HepG2 (cell line): ENCODE results near the gene SEMA4C. TPM values are rescaled to one million over a fixed set of nuclear protein-coding genes. Genes with fewer than 3 reads are reported as not detected.

Source experiments
- ATAC-seq: fragments of 200-7000 bp; cut with Tn5 transposase; 3 replicates; pipeline ENCODE4 v1.9.1; 2020; ENCODE audit warnings: mild to moderate bottlenecking, moderate library complexity
- BruUV-seq: library from RNA; stranded (reverse); fragments of 400-500 nt; replicated peaks from 2 replicates; lab custom pipeline; 2021; lab: Mats Ljungman, UMichigan
- CTCF ChIA-PET: fragments of 300-600 bp; formaldehyde crosslinking; extraction: SDS; loops from one replicate; lab custom pipeline; 2021; ENCODE audit warnings: low total read pairs, inconsistent platforms, low intra/inter-chr PET ratio; lab: Yijun Ruan, JAX
- POLR2A ChIA-PET: fragments of 350-600 bp; sonication (Branson Sonifier 250); formaldehyde crosslinking; loops from one replicate; lab custom pipeline; 2020; ENCODE audit warnings: antibody characterized with exemption, inconsistent platforms; lab: Yijun Ruan, JAX
- DNase-seq: peaks from one replicate; pipeline ENCODE4 v3.0.0-alpha.2; 2015; ENCODE audit warnings: low spot score
- FAIRE-seq: peaks from 3 replicates; lab custom pipeline; 2011; peaks lifted over from hg19 to GRCh38; lab: Jason Lieb, UNC
- H2AFZ ChIP-seq: one replicate; pipeline ENCODE4 v1.6.1; 2011; ENCODE audit warnings: low read length, inconsistent platforms
- H3K27ac ChIP-seq: fragments of 300-600 bp; 3 replicates; pipeline ENCODE4 v1.8.0; 2011; ENCODE audit warnings: mixed run types, mild to moderate bottlenecking, mixed read lengths, low read length, inconsistent platforms; ENCODE audit not compliant: insufficient read depth; ENCODE audit errors: extremely low read length
- H3K27me3 ChIP-seq, 2 experiments: fragments of 200-600 bp in 1 of 2; 2 replicates in 1 of 2; 3 replicates in 1 of 2; pipeline versions ENCODE4 v1.6.0 to v1.8.0; 2011; ENCODE audit warnings: low read length in 2 of 2, mild to moderate bottlenecking in 2 of 2, moderate library complexity in 2 of 2, inconsistent platforms in 1 of 2; ENCODE audit not compliant: insufficient read depth in 2 of 2, control insufficient read depth in 1 of 2
- H3K36me3 ChIP-seq, 2 experiments: fragments of 200-600 bp in 1 of 2; replicated peaks in 1 of 2; 2 replicates in 1 of 2; 3 replicates in 1 of 2; pipeline versions ENCODE4 v1.5.1 to v1.8.0; 2011; ENCODE audit warnings: low read length in 2 of 2, inconsistent platforms in 1 of 2; ENCODE audit not compliant: insufficient read depth in 2 of 2, control insufficient read depth in 1 of 2
- H3K4me1 ChIP-seq: 2 replicates; pipeline ENCODE4 v1.5.1; 2012; ENCODE audit warnings: low read length, inconsistent platforms; ENCODE audit not compliant: insufficient read depth
- H3K4me2 ChIP-seq: 2 replicates; pipeline ENCODE4 v1.6.0; 2011; ENCODE audit warnings: low read depth, low read length, inconsistent platforms
- H3K4me3 ChIP-seq, 3 experiments: fragments of 200-600 bp in 1 of 3; sonication (generic), shearing (Covaris generic) in 1 of 3; replicated peaks in 1 of 3; 2 replicates each; pipeline ENCODE4 v1.5.1; 2011 to 2016; ENCODE audit warnings: low read length in 3 of 3, inconsistent platforms in 2 of 3, low read depth in 2 of 3, mild to moderate bottlenecking in 2 of 3, control low read depth in 1 of 3, mixed read lengths in 1 of 3; ENCODE audit not compliant: insufficient read depth in 1 of 3
- H3K79me2 ChIP-seq: one replicate; pipeline ENCODE4 v1.6.1; 2011; ENCODE audit warnings: low read length, inconsistent platforms; ENCODE audit not compliant: insufficient read depth
- H3K9ac ChIP-seq: 2 replicates; pipeline ENCODE4 v1.6.0; 2011; ENCODE audit warnings: mild to moderate bottlenecking, low read depth, low read length, inconsistent platforms; ENCODE audit not compliant: insufficient read depth
- H3K9me3 ChIP-seq: 2 replicates; pipeline ENCODE4 v1.5.1; 2012; ENCODE audit warnings: mild to moderate bottlenecking, low read length
- H4K20me1 ChIP-seq: 2 replicates; pipeline ENCODE4 v1.6.0; 2011; ENCODE audit warnings: inconsistent platforms, mild to moderate bottlenecking, low read length, moderate library complexity; ENCODE audit not compliant: insufficient read depth
- EP300 ChIP-seq, 3 experiments: sonication (generic) in 1 of 3; formaldehyde crosslinking in 1 of 3; IDR thresholded peaks; 2 replicates each; pipeline versions ENCODE4 v1.5.1 to v1.6.1; 2011 to 2020; ENCODE audit warnings: low read depth in 2 of 3, low read length in 2 of 3, borderline replicate concordance in 1 of 3, improper control_type of control experiment in 1 of 3, mild to moderate bottlenecking in 1 of 3, missing genetic modification reagents in 1 of 3, moderate library complexity in 1 of 3
- GATAD2A ChIP-seq: IDR thresholded peaks from 2 replicates; pipeline ENCODE4 v1.6.1; 2016
- HMG20B ChIP-seq: conservative IDR thresholded peaks from 2 replicates; pipeline ENCODE4 v1.6.1; 2016; ENCODE audit warnings: missing genetic modification reagents, missing compliant biosample characterization
- KLF11 ChIP-seq: IDR thresholded peaks from 2 replicates; pipeline ENCODE4 v1.6.1; 2016; ENCODE audit warnings: missing compliant biosample characterization
- MAFK ChIP-seq, 2 experiments: IDR thresholded peaks in 1 of 2; conservative IDR thresholded peaks in 1 of 2; 2 replicates each; pipeline ENCODE4 v1.6.1; 2011; ENCODE audit warnings: improper control_type of control experiment in 2 of 2, low read length in 2 of 2
- MATR3 ChIP-seq: sonication (generic); formaldehyde crosslinking; IDR thresholded peaks from 2 replicates; pipeline ENCODE4 v1.4.0; 2020; ENCODE audit warnings: missing genetic modification reagents
- MED13 ChIP-seq: sonication (generic); formaldehyde crosslinking; IDR thresholded peaks from 2 replicates; pipeline ENCODE4 v1.5.0; 2020; ENCODE audit warnings: missing genetic modification reagents
- NFIC ChIP-seq: IDR thresholded peaks from 2 replicates; pipeline ENCODE4 v1.6.1; 2012; ENCODE audit warnings: mild to moderate bottlenecking, low read length, inconsistent platforms
- POLR2AphosphoS2 ChIP-seq: IDR thresholded peaks from 2 replicates; pipeline ENCODE4 v1.6.1; 2011; ENCODE audit warnings: low read depth, low read length, improper control_type of control experiment
- TBX2 ChIP-seq: sonication (generic); formaldehyde crosslinking; IDR thresholded peaks from 2 replicates; pipeline ENCODE4 v1.5.0; 2020; ENCODE audit warnings: missing genetic modification reagents, mild to moderate bottlenecking, borderline replicate concordance
- ZFP90 ChIP-seq: sonication (generic); formaldehyde crosslinking; IDR thresholded peaks from 2 replicates; pipeline ENCODE4 v1.8.0; 2022; ENCODE audit warnings: missing genetic modification reagents, mild to moderate bottlenecking, inconsistent platforms, borderline replicate concordance
- ZNF235 ChIP-seq: sonication (generic); formaldehyde crosslinking; IDR thresholded peaks from 2 replicates; pipeline ENCODE4 v1.8.1; 2023; ENCODE audit warnings: mild to moderate bottlenecking, missing genetic modification reagents, borderline replicate concordance
- ZNF432 ChIP-seq: sonication (generic); formaldehyde crosslinking; IDR thresholded peaks from 2 replicates; pipeline ENCODE4 v1.5.0; 2020; ENCODE audit warnings: missing genetic modification reagents, mild to moderate bottlenecking, borderline replicate concordance
- ZNF460 ChIP-seq: sonication (generic); formaldehyde crosslinking; IDR thresholded peaks from 2 replicates; pipeline ENCODE4 v1.5.1; 2020; ENCODE audit warnings: missing genetic modification reagents, mild to moderate bottlenecking, borderline replicate concordance
- WGBS: methylation state at CpG from one replicate; pipeline ENCODE4 v1.1.6; 2017; ENCODE audit warnings: low lambda C conversion rate; 5-methylcytosine and 5-hydroxymethylcytosine counted together
- in situ Hi-C: cut with HindIII; loops from 2 replicates; pipeline ENCODE4 v1.10.0; 2017; ENCODE audit warnings: low pct_unique_long_range_greater_than_20kb; ENCODE audit not compliant: extremely low pct_ligation_motif_present
- intact Hi-C: fragments of 100-400 bp; cut with micrococcal nuclease; formaldehyde crosslinking; loops from one replicate; pipeline ENCODE4 v1.10.0; 2022; ENCODE audit not compliant: unreplicated experiment
- polyA plus RNA-seq, 8 experiments: library from polyadenylated mRNA; depleted of rRNA in 3 of 8; stranded (reverse) in 7 of 8; unstranded in 1 of 8; fragments of >200 nt; fragmentation: Illumina TruSeq in 4 of 8; extraction: Trizol in 4 of 8; gene quantifications; 2 replicates each; pipeline versions ENCODE4 v1.2.1 to v1.2.3, GENCODE V29; 2011 to 2016; ENCODE audit warnings: low read depth in 4 of 8, missing spikeins in 1 of 8, mixed read lengths in 1 of 8; ENCODE audit not compliant: insufficient read depth in 1 of 8
- total RNA-seq, 5 experiments: library from RNA; depleted of rRNA; stranded (reverse); fragments of >200 nt; fragmentation: Illumina TruSeq; extraction: Trizol; gene quantifications; 2 replicates each; pipeline ENCODE4 v1.2.3, GENCODE V29; 2016; ENCODE audit warnings: low read depth in 1 of 5
- TF ChIP-seq, protein P1 (sequence below): IDR thresholded peaks from 2 replicates; pipeline ENCODE4 v1.6.1; 2012; ENCODE audit warnings: low read depth, low read length, improper control_type of control experiment
- TF ChIP-seq, protein P2 (sequence below): sonication (generic); formaldehyde crosslinking; IDR thresholded peaks from 2 replicates; pipeline ENCODE4 v1.8.1; 2023; ENCODE audit warnings: missing genetic modification reagents, mild to moderate bottlenecking, borderline replicate concordance
- TF ChIP-seq, protein P3 (sequence below): sonication (generic); formaldehyde crosslinking; IDR thresholded peaks from 2 replicates; pipeline ENCODE4 v1.4.0; 2020; ENCODE audit warnings: missing genetic modification reagents, borderline replicate concordance

The SEMA4C gene
- total and polyA plus RNA-seq, 2 of the 13 experiments (the other 11 are each of a cell fraction or from before 2014, with no cell fraction given) = 25.9 to 46.6 TPM

DNA sequence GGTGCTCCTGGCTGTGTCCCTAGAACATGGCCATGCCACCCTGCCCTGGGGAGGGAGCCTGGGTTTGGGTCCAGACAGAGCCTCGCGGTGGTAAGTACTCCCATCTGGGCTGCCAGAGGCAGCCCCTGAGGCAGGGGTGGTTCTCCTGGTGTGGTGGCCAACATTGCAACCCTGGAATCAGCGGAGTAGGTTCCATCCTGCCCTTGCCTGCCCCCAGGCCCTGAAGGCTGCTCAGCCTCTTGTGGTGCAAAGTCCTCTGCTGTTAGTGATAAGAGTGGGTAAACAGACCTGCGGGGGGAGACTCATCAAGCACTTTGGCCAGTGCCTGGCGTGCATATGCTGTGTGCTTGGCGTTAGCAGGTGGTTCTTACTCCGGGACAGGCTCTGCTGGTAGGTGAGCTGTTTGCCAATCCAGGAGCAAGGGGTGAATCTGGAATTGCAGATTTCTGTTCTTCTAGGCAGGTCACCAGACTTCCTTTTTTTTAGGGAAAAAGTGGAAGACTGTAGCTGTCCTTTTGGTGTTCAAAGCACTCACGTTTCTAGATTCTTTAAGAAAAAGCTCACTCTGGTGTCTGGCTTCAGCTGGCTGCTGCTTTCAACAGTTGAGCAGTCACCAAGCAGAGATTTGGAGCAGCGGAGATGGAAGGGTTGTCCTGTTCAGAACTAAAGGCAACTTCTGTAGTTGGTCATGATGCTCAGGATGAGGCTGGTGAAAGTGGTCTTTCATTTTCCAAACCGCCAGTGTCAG, 50.6 kb downstream of the SEMA4C start (continued):
- TF ChIP-seq GATAD2A (peak; percentile 99), HMG20B (peak; percentile 89), ZNF460 (peak; percentile 51; the same call in 1 of the 2 replicates), TBX2 (CRISPR knock-in tag) (peak; percentile 98), MED13 (peak; percentile 88; the same call in 1 of the 2 replicates), ZNF235 (CRISPR knock-in tag) (no peak), MATR3 (no peak)

DNA sequence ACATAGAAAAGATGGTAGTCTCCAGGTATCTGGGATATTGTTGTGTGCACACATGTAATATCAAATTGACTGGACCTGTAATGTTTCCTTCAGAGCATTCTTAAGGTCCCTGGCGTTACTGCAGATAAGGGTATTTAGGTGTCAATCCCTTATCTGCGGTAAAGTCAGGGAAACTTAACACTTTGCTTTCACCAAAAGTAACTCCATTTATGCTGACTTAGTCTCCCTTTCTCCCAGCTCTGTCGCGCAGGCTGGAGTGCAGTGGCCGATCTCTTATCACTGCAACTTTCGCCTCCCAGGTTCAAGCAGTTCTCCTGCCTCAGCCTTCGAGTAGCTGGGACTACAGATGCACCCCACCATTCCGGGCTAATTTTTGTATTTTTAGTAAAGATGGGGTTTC, 52.0 kb downstream of the SEMA4C start:
- Histone ChIP-seq H2AFZ (no peak overlapping the region), H3K36me3 (peaks cover 3 to 24% of the 10 kb centered on the region in 2 experiments; a peak in 4 of 5 replicates), H3K79me2 (peaks cover 67% of the 10 kb centered on the region), H3K4me2 (peak overlapping the region; percentile 100), H3K27ac (peak overlapping the region; percentile 83), H3K9me3 (no peaks in the 10 kb centered on the region), H3K27me3 (no peaks in the 10 kb centered on the region; a peak in 1 of 5 replicates), H3K4me3 (peak overlapping the region; percentile 67 to 91 (median 87)), H3K4me1 (peaks cover 70% of the 10 kb centered on the region), H3K9ac (peak overlapping the region; percentile 87), H4K20me1 (peaks cover 51% of the 10 kb centered on the region)
- ATAC-seq (no peak), FAIRE-seq (peak; percentile 34), DNase-seq (no peak)
- WGBS = 25% methylated on average over 8 of the region's 8 CpGs
- TSS peak; percentile 42 for BruUV-seq
- ChIA-PET POLR2A (interaction anchor here (0.9 to 7.4 kb wide), 9 partner anchors 8 to 59 kb away, joined by 3 to 99 read pairs (median 4); partner anchors contain the start of genes ANKRD39 and SEMA4C), CTCF (no interaction called here)
- intact Hi-C loops = loop anchor here (2.0 to 5.0 kb wide), 4 partner anchors 39 to 216 kb away; partner anchors contain the start of genes CNNM4 and KANSL3
- in situ Hi-C loops = no loop called here
- TF ChIP-seq, protein P1, sequence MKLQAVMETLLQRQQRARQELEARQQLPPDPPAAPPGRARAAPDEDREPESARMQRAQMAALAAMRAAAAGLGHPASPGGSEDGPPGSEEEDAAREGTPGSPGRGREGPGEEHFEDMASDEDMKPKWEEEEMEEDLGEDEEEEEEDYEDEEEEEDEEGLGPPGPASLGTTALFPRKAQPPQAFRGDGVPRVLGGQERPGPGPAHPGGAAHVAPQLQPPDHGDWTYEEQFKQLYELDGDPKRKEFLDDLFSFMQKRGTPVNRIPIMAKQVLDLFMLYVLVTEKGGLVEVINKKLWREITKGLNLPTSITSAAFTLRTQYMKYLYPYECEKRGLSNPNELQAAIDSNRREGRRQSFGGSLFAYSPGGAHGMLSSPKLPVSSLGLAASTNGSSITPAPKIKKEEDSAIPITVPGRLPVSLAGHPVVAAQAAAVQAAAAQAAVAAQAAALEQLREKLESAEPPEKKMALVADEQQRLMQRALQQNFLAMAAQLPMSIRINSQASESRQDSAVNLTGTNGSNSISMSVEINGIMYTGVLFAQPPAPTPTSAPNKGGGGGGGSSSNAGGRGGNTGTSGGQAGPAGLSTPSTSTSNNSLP = no peak
- TF ChIP-seq ZNF432 (CRISPR knock-in tag) = no peak
- no peak for TF ChIP-seq EP300 (IDR thresholded peaks at IDR 0.05; ENCODE audit: low read depth in 2 of 2, low read length in 2 of 2)
- no peak for TF ChIP-seq EP300 (CRISPR knock-in tag; IDR thresholded peaks at IDR 0.05; ENCODE audit: borderline replicate concordance)
- 0 out of 4 replicates have a peak, but pooled peaks of 1 of the 2 experiments have one; percentile 5 for TF ChIP-seq MAFK (conservative IDR thresholded peaks at IDR 0.05 in 1 of 2, IDR thresholded peaks at IDR 0.05 in 1 of 2; ENCODE audit: low read length in 2 of 2)
- no peak for TF ChIP-seq POLR2AphosphoS2
- no peak for TF ChIP-seq NFIC
- TF ChIP-seq, protein P2, sequence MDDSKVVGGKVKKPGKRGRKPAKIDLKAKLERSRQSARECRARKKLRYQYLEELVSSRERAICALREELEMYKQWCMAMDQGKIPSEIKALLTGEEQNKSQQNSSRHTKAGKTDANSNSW (CRISPR knock-in tag) = no peak
- TF ChIP-seq KLF11 = no peak
- TF ChIP-seq ZFP90 (CRISPR knock-in tag) = 0 out of 2 replicates have a peak, but pooled peaks have one; percentile 40
- TF ChIP-seq, protein P3, sequence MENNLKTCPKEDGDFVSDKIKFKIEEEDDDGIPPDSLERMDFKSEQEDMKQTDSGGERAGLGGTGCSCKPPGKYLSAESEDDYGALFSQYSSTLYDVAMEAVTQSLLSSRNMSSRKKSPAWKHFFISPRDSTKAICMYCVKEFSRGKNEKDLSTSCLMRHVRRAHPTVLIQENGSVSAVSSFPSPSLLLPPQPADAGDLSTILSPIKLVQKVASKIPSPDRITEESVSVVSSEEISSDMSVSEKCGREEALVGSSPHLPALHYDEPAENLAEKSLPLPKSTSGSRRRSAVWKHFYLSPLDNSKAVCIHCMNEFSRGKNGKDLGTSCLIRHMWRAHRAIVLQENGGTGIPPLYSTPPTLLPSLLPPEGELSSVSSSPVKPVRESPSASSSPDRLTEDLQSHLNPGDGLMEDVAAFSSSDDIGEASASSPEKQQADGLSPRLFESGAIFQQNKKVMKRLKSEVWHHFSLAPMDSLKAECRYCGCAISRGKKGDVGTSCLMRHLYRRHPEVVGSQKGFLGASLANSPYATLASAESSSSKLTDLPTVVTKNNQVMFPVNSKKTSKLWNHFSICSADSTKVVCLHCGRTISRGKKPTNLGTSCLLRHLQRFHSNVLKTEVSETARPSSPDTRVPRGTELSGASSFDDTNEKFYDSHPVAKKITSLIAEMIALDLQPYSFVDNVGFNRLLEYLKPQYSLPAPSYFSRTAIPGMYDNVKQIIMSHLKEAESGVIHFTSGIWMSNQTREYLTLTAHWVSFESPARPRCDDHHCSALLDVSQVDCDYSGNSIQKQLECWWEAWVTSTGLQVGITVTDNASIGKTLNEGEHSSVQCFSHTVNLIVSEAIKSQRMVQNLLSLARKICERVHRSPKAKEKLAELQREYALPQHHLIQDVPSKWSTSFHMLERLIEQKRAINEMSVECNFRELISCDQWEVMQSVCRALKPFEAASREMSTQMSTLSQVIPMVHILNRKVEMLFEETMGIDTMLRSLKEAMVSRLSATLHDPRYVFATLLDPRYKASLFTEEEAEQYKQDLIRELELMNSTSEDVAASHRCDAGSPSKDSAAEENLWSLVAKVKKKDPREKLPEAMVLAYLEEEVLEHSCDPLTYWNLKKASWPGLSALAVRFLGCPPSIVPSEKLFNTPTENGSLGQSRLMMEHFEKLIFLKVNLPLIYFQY = no peak
